Measurements from ENCODE around the gene IRAG1. TPM values are rescaled to one million over a fixed set of nuclear protein-coding genes. Genes with fewer than 3 reads are reported as not detected.
"Not testable (repeated sequence)": the region's sequence is repeated elsewhere in the genome, so short reads cannot be mapped to it uniquely, and the experiment has no call there.

IRAG1 gene
- total RNA-seq, 4 donors from 2014 or later: 4.2 to 44.6 (median 11.8) TPM

DNA sequence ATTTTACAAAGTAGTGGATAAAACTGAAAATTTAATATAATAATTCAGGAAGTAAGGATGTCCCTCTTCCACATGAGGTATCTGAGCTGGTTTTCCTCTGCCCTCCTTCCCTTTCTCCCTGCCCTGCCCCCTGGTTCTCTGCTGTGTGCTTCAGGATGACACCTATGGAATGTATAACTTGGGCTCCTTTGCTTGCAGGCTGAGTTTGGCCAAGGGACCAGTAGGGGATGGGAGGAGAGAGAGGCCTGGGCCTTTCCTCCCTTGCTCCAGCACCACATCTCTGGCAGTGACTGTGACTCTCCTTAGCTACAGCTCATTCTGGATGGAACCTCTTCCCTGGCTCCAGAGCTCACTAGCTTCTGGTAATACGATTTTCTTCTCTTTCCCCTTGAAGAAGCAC, 10.1 kb downstream of the IRAG1 start:
- Histone ChIP-seq H3K27me3 (no peaks in the 10 kb centered on the region), H3K4me1 (no peaks in the 10 kb centered on the region), H3K9me3 (no peaks in the 10 kb centered on the region), H3K27ac (no peak overlapping the region), H3K36me3 (no peaks in the 10 kb centered on the region), H3K4me3 (no peak overlapping the region)
- no peak for DNase-seq
- TF ChIP-seq, protein P1, sequence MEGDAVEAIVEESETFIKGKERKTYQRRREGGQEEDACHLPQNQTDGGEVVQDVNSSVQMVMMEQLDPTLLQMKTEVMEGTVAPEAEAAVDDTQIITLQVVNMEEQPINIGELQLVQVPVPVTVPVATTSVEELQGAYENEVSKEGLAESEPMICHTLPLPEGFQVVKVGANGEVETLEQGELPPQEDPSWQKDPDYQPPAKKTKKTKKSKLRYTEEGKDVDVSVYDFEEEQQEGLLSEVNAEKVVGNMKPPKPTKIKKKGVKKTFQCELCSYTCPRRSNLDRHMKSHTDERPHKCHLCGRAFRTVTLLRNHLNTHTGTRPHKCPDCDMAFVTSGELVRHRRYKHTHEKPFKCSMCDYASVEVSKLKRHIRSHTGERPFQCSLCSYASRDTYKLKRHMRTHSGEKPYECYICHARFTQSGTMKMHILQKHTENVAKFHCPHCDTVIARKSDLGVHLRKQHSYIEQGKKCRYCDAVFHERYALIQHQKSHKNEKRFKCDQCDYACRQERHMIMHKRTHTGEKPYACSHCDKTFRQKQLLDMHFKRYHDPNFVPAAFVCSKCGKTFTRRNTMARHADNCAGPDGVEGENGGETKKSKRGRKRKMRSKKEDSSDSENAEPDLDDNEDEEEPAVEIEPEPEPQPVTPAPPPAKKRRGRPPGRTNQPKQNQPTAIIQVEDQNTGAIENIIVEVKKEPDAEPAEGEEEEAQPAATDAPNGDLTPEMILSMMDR (IDR thresholded peaks at IDR 0.05): no peak
- no peak for TF ChIP-seq POLR2A (IDR thresholded peaks at IDR 0.05)

DNA sequence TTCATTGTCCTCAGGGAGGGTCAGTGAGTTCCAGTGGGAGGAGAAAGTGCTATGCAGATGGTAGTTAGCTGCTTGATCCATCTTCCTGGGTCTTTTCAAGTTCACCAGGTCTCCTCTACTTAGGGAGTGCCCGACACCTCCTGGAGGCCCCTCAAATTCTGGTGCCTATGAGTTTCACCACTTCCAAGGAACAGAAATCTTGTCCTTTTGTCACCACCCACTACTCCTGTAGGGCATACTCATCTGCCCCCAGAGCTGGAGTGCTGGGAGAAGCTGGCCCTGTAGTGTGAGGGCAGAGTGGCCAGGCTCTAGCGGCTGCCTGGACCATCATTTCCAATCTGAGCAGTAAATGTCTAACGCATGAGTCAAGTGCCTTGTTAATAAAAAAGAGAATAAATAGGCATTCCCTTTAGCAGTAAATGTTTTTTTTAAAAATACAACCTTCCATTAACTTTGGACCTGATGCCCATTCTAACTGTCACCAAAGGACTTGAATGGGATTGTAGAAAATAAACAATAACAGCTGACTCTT, 12.5 kb downstream of the IRAG1 start:
- no peaks in the 10 kb centered on the region for H3K9me3 ChIP-seq
- no peak for TF ChIP-seq POLR2A (IDR thresholded peaks at IDR 0.05)
- TF ChIP-seq, protein P1 (IDR thresholded peaks at IDR 0.05): no peak
- no peak for DNase-seq
- no peaks in the 10 kb centered on the region for H3K27me3 ChIP-seq
- H3K27ac ChIP-seq: peak overlapping the region in 1 of 4 donors; percentile 2
- no peaks in the 10 kb centered on the region for H3K4me1 ChIP-seq
- H3K36me3 ChIP-seq: no peaks in the 10 kb centered on the region
- no peak overlapping the region for H3K4me3 ChIP-seq

DNA sequence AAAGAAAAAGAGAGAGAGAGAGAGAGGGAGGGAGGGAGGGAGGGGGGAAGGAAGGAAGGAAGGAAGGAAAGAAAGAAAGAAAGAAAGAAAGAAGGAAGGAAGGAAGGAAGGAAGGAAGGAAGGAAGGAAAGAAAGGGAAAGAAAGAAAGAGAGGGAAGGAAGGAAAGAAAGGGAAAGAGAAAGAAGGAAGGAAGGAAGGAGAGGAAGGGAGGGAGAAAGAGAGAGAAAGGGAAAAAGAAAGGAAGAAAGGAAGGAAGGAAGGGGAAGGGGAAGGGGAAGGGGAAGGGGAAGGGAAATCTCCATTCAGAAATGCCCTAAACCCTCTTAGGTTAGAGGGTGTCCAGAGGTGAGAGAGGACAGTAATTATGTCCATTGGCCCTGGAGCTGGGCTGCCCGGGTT, 13.3 kb downstream of the IRAG1 start:
- DNase-seq, H3K36me3 ChIP-seq, H3K9me3 ChIP-seq, H3K27ac ChIP-seq, H3K27me3 ChIP-seq, H3K4me1 ChIP-seq, H3K4me3 ChIP-seq: not testable (repeated sequence)

DNA sequence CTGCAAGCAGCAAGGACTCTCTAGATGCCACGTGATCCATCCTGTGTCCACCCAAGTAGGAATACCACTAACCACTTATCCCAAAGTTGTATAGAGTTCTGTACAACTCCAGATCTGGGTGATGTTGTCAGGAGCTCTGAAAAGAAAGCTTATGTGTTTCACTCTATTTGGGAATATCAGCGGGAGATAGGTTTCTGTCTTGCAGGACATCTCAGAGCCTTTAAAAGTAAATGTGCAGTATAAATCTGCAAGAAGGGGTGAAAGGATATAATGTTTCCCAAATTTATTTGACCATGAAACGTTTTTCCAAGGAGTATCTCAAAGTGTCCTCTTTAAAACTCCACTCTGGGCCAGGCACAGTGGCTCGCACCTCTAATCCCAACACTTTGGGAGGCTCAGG, 13.9 kb downstream of the IRAG1 start:
- H3K4me3 ChIP-seq: no peak overlapping the region
- H3K36me3 ChIP-seq: no peaks in the 10 kb centered on the region
- H3K9me3 ChIP-seq: no peaks in the 10 kb centered on the region
- TF ChIP-seq, protein P1 (IDR thresholded peaks at IDR 0.05): no peak
- no peak for TF ChIP-seq POLR2A (IDR thresholded peaks at IDR 0.05)
- H3K27ac ChIP-seq: no peak overlapping the region
- H3K27me3 ChIP-seq: no peaks in the 10 kb centered on the region
- H3K4me1 ChIP-seq: peaks cover 0 to 10% (median 0%) of the 10 kb centered on the region in 4 donors
- DNase-seq: no peak

DNA sequence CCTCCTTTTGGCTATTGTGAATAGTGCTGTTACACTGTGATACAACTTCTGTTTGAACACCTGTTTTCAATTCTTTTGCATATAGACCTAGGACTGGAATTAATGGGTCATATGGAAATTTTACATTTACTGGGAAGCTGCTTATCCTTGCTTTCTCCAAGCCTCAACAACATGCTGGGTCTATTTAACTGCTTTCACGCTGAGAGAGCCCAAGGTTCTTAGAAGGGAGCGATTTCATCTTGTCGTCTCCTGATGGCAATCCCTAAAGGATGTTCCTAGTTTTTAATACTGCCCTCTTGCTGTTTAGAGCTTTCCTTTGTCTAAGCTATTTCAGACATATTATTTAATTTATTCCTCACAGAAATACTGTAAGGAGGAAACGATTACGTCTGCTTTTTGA, 15.5 kb downstream of the IRAG1 start:
- TF ChIP-seq, protein P1 (IDR thresholded peaks at IDR 0.05): no peak
- TF ChIP-seq POLR2A (IDR thresholded peaks at IDR 0.05): no peak
- no peaks in the 10 kb centered on the region for H3K36me3 ChIP-seq
- no peaks in the 10 kb centered on the region for H3K27me3 ChIP-seq
- H3K27ac ChIP-seq: no peak overlapping the region
- peaks cover 0 to 24% (median 0%) of the 10 kb centered on the region in 4 donors for H3K4me1 ChIP-seq
- no peak overlapping the region for H3K4me3 ChIP-seq
- no peak for DNase-seq
- no peaks in the 10 kb centered on the region for H3K9me3 ChIP-seq

DNA sequence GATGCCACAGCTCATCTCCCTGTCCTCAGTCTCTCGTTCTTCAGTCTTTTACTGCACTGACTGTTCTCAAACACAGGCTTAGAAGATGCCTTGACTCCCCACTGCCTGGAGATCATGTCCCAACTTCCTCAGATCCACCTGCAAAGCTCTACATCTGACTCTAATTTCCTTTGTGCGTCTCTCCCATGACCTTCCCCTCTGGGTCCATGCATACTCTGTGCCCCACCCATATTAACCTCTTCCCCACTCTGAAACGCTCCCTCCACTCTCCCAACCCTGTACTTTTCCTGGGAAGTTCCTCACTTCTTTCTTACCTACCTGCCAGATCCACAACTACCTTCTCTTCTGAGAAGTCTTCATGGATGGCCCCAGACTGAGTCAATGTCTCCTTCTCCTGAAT, 16.6 kb downstream of the IRAG1 start:
- Histone ChIP-seq H3K27ac (no peak overlapping the region), H3K36me3 (no peaks in the 10 kb centered on the region), H3K9me3 (no peaks in the 10 kb centered on the region), H3K4me3 (no peak overlapping the region), H3K4me1 (peaks cover 0 to 24% (median 0%) of the 10 kb centered on the region in 4 donors), H3K27me3 (no peaks in the 10 kb centered on the region)
- TF ChIP-seq, protein P1 (IDR thresholded peaks at IDR 0.05): no peak
- no peak for TF ChIP-seq POLR2A (IDR thresholded peaks at IDR 0.05)
- DNase-seq: no peak
